ENCODE measurements around the gene UBE2G2. TPM values are rescaled to one million over a fixed set of nuclear protein-coding genes. Genes with fewer than 3 reads are reported as not detected.
A peak's percentile ranks its signal among the peaks of the same experiment; 100 is the strongest.

Gene UBE2G2
- total RNA-seq, 6 donors from 2014 or later = 74.4 to 218 (median 80.1) TPM

DNA sequence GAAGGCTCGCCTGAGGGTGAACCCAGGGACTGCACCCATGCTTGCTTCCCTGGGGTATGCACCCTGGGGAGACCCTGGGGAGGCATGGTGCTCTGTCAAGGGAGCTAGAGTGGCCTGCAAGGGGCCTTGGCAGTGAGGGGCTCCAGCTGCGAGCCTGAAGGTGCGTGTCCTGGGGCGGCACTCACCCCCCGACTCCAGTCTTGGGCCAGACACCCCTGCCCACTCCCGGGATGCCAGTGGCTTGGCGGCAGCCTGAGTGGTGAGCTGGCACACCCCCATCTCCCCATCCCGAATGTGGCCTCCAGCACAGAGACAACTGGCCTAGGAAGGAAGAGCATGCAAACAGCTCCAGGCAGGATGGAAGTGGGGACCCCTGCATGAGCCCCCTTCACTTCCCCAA is 13.6 kb upstream of the UBE2G2 start:
- H3K4me3 ChIP-seq = no peak overlapping the region
- TF ChIP-seq EP300 (IDR thresholded peaks at IDR 0.05) (no peak), CTCF (IDR thresholded peaks at IDR 0.05) (no peak), POLR2A (IDR thresholded peaks at IDR 0.05) (no peak), POLR2AphosphoS5 (IDR thresholded peaks at IDR 0.05) (no peak)
- H3K27ac ChIP-seq = no peak overlapping the region
- peaks cover 0 to 3% (median 1%) of the 10 kb centered on the region in 4 donors for H3K9me3 ChIP-seq
- peaks cover 16 to 33% (median 24%) of the 10 kb centered on the region in 4 donors for H3K4me1 ChIP-seq
- peak in 1 of 2 donors; percentile 70 for DNase-seq
- WGBS, 2 donors = 90 to 100% methylated on average over 5 to 8 of the region's 8 CpGs
- no peaks in the 10 kb centered on the region for H3K27me3 ChIP-seq
- no peak for ATAC-seq (ENCODE audit: low FRiP score in 2 of 2)
- peaks cover 2 to 25% (median 18%) of the 10 kb centered on the region in 4 donors for H3K36me3 ChIP-seq

DNA sequence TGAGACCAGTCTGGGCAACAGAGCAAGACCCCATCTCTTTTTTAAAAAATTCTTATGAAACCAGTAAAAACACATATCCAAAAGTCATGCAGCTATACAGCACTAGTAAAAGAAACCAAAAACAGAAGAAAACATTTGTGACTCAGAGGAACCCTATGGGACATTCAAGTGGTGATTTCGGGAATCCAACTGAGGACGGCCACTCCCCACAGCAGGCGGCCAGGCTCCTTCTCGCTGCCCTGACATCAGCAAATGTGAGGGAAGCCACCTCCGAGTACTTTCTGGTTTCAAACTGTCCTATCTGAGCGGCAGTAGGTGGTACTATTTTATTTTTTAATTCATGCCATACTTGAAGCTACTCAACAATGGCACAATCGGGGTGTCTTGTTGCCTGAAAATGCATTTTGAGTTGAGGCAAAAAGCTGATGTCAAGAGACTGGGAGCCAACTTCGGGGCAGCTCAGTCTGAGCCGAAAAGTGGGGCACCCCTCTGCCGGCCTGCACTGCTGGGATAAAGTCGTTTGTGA is 12.9 kb upstream of the UBE2G2 start:
- peaks cover 9 to 31% (median 24%) of the 10 kb centered on the region in 4 donors for H3K36me3 ChIP-seq
- WGBS, 2 donors = 86 to 87% methylated on average over 11 of the region's 11 CpGs

GRCh38 chr21:44813727-44814126 is 12.1 kb upstream of the UBE2G2 start:
- TF ChIP-seq EP300 (IDR thresholded peaks at IDR 0.05) = no peak
- TF ChIP-seq POLR2A (IDR thresholded peaks at IDR 0.05) = no peak
- TF ChIP-seq POLR2AphosphoS5 (IDR thresholded peaks at IDR 0.05) = no peak
- TF ChIP-seq CTCF (IDR thresholded peaks at IDR 0.05) = no peak
- Histone ChIP-seq H3K9me3 (no peaks in the 10 kb centered on the region), H3K27ac (no peak overlapping the region), H3K4me1 (peaks cover 14 to 30% (median 22%) of the 10 kb centered on the region in 4 donors), H3K4me3 (no peak overlapping the region), H3K36me3 (peaks cover 10 to 39% (median 28%) of the 10 kb centered on the region in 4 donors), H3K27me3 (no peaks in the 10 kb centered on the region)
- no peak for DNase-seq
- no peak for ATAC-seq (ENCODE audit: low FRiP score in 2 of 2)
- 95 to 98% methylated on average over 9 to 18 of the region's 18 CpGs for WGBS, 2 donors

More for the DNA sequence above, 12.9 kb upstream of the UBE2G2 start:
- Histone ChIP-seq H3K27ac (no peak overlapping the region), H3K4me1 (peaks cover 16 to 33% (median 24%) of the 10 kb centered on the region in 4 donors), H3K9me3 (peaks cover 0 to 3% (median 0%) of the 10 kb centered on the region in 4 donors), H3K4me3 (no peak overlapping the region), H3K27me3 (no peaks in the 10 kb centered on the region)
- no peak for TF ChIP-seq EP300 (IDR thresholded peaks at IDR 0.05)
- no peak for TF ChIP-seq POLR2AphosphoS5 (IDR thresholded peaks at IDR 0.05)
- TF ChIP-seq CTCF (IDR thresholded peaks at IDR 0.05) = no peak
- TF ChIP-seq POLR2A (IDR thresholded peaks at IDR 0.05) = no peak
- no peak for ATAC-seq (ENCODE audit: low FRiP score in 2 of 2)
- DNase-seq = no peak

GRCh38 chr21:44813149-44813548 is 11.5 kb upstream of the UBE2G2 start:
- H3K36me3 ChIP-seq = peaks cover 10 to 45% (median 33%) of the 10 kb centered on the region in 4 donors
- no peak for ATAC-seq (ENCODE audit: low FRiP score in 2 of 2)
- no peak for DNase-seq
- no peaks in the 10 kb centered on the region for H3K9me3 ChIP-seq
- H3K4me3 ChIP-seq = no peak overlapping the region
- no peaks in the 10 kb centered on the region for H3K27me3 ChIP-seq
- H3K4me1 ChIP-seq = peaks cover 11 to 25% (median 18%) of the 10 kb centered on the region in 4 donors
- TF ChIP-seq EP300 (IDR thresholded peaks at IDR 0.05) (no peak), POLR2A (IDR thresholded peaks at IDR 0.05) (no peak), CTCF (IDR thresholded peaks at IDR 0.05) (no peak)
- no peak overlapping the region for H3K27ac ChIP-seq
- WGBS, 2 donors = 90 to 95% methylated on average over 10 of the region's 10 CpGs

DNA sequence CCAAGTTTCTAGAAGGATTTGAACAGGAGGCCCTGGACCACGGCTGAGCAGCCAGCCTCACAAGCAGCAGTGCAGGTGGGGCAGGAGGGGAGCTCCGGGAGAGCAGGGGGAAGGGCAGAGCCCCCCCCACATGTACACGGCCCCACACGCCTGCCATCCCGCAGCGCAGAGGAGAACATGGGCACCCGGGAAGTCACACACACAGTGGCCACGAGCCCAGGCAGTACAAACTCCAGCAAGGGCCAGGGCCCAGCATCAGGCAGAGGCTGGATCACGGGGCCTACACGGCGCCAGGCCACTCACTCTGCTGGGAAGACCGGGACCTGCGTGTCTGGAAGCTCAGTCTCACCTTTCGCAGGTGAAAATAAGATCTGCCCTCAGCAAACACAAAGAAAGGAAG is 11.0 kb upstream of the UBE2G2 start:
- Histone ChIP-seq H3K9me3 (no peaks in the 10 kb centered on the region), H3K4me1 (peaks cover 11 to 25% (median 18%) of the 10 kb centered on the region in 4 donors), H3K4me3 (no peak overlapping the region), H3K27ac (no peak overlapping the region), H3K27me3 (no peaks in the 10 kb centered on the region), H3K36me3 (peaks cover 10 to 49% (median 37%) of the 10 kb centered on the region in 4 donors)
- no peak for ATAC-seq (ENCODE audit: low FRiP score in 2 of 2)
- DNase-seq = no peak
- TF ChIP-seq POLR2A (IDR thresholded peaks at IDR 0.05) = no peak
- TF ChIP-seq CTCF (IDR thresholded peaks at IDR 0.05) = no peak
- no peak for TF ChIP-seq POLR2AphosphoS5 (IDR thresholded peaks at IDR 0.05)
- no peak for TF ChIP-seq EP300 (IDR thresholded peaks at IDR 0.05)
- WGBS, 2 donors = 85 to 90% methylated on average over 11 to 14 of the region's 14 CpGs

Data from upper lobe of left lung (tissue), 6 donors.